Fibroblast of upper back skin (primary cell): Measurements from ENCODE around the gene MLEC.
A peak's percentile ranks its signal among the peaks of the same experiment; 100 is the strongest.
"Not testable (repeated sequence)": the region's sequence is repeated elsewhere in the genome, so short reads cannot be mapped to it uniquely, and the experiment has no call there.

ENCODE experiments used
- DNase-seq: peaks from one replicate; pipeline ENCODE4 v3.0.0-alpha.2; 2013

Gene MLEC

GRCh38 chr12:120666571-120667390 lies 20.2 kb upstream of the MLEC start:
- no peak for DNase-seq

DNA sequence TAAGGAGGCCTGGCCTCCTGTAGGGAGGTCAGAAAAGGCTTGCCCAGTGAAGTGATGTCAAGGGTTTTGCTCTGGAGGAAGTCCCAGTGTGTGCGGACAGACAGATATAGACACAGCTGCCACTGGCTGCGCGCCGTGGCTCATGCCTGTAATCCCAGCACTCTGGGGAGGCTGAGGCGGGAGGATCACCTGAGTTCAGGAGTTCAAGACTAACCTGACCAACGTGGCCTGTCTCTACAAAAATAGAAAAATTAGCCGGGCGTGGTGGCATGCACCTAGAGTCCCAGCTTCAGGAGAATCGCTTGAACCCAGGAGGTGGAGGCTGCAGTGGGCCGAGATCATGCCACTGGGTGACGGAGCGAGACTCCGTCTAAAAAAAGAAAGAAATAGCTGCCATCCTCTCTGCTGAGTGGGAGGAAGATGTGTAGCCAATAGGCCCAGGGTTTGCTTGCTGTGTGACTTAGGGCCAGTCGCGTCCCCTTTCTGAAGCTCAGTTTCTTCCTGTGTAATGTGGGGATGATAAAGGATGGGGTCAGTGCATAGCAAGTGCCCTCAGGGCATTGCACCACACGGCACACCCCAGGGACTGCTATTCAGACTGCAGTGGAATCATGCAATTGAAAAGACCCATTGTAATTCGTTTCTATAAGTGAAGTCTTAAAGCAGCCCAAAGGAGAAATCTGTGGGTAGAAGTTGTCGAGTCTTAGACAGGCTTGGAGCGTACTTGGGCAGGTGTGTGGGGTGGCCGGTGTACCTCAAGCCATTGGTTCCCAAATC lies 18.7 kb upstream of the MLEC start:
- DNase-seq: no peak

- no peak for DNase-seq
These were observed 17.8 kb upstream of the MLEC start for GRCh38 chr12:120668868-120669840.

- DNase-seq: not testable (repeated sequence)
These were observed 16.7 kb upstream of the MLEC start for GRCh38 chr12:120670237-120670636.

GRCh38 chr12:120670667-120671066 lies 16.3 kb upstream of the MLEC start:
- DNase-seq: no peak

- DNase-seq: no peak
These were observed 12.8 kb upstream of the MLEC start for GRCh38 chr12:120674097-120674636.

- DNase-seq: peak; percentile 18
These were observed 9.0 kb upstream of the MLEC start for GRCh38 chr12:120677765-120678473.

- DNase-seq: peak; percentile 12
These were observed 8.4 kb upstream of the MLEC start for GRCh38 chr12:120678572-120678971.

GRCh38 chr12:120680165-120680738 lies 6.7 kb upstream of the MLEC start:
- DNase-seq: no peak

- no peak for DNase-seq
These were observed 2.4 kb upstream of the MLEC start for GRCh38 chr12:120684523-120684932.

GRCh38 chr12:120685522-120685921 lies 1.4 kb upstream of the MLEC start:
- DNase-seq: no peak

- DNase-seq: peak; percentile 98
These were observed 729 bp upstream of the MLEC start for GRCh38 chr12:120686151-120686689.

- no peak for DNase-seq
These were observed 785 bp downstream of the MLEC start for GRCh38 chr12:120687578-120688289.

DNA sequence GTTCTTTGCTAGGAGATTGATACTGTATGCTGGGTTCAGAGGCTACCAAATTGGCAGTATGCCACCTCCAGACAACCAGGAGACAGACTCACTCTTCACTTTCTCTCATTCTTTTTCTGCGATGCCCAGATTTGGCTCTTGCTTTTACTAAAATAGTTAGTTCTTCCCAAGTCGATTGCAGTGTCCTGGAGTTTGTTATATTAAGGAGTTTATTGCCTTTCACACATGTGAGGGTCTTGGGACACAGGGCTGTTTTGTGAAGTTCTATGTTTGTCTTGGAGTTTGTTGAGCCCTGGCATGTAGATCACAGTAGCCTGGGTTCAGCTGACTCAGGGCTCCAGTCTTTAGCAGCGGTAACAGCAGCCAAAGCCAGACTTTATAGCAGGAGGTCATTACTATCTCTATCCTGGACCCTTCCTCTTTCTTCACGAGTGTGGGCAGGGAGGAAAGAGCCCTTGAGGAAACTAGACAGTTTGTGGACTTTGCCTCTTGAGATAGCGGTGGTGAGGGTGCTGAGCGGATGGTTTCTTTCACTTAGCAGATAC lies 1.6 kb downstream of the MLEC start:
- DNase-seq: peak; percentile 18

- no peak for DNase-seq
These were observed 2.6 kb downstream of the MLEC start for GRCh38 chr12:120689397-120690082.

GRCh38 chr12:120690083-120690450 lies 3.1 kb downstream of the MLEC start:
- DNase-seq: no peak

DNA sequence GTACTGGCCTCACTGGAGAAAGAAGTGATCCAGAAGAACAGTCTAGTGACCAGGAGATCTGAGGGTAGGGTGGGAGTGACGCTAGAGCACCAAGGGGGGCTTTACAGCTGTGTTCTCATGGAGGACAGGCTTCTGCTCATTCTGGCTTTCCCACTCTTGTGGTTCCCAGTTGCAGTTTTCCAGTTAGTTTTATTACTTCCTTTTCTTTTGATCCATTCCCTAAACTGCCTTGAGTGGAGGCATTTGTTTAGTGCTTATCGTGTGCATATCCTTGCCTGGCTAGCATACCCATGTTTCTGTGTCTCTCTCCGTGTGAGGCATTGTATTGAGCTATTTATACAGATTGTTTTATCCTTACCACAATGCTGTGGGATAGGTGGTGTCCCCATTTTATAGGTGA lies 4.0 kb downstream of the MLEC start:
- DNase-seq: no peak

DNA sequence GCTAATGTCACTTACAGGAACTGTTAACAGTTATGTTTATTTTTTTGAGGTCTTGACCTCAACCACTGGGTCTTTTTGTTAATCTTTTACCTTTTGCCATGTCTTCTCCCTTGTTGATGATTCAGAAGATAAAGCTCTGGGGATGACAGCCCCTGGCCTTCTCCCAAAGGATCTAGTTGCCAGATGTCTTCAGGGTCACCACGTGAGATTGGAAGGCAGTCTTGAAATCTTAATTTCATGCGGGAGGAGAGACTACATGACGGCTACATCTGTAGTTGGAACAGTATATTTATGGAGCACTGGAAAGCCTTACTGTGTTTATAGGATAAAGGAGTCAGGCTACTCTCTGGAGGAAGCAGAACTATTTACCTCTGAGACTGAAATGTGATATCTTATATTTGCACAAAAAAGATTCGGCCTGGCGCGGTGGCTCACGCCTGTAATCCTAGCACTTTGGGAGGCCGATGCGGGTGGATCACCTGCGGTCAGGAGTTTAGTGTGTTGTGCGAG lies 5.6 kb downstream of the MLEC start:
- peak; percentile 41 for DNase-seq

- DNase-seq: no peak
These were observed 6.9 kb downstream of the MLEC start for GRCh38 chr12:120693848-120694247.

DNA sequence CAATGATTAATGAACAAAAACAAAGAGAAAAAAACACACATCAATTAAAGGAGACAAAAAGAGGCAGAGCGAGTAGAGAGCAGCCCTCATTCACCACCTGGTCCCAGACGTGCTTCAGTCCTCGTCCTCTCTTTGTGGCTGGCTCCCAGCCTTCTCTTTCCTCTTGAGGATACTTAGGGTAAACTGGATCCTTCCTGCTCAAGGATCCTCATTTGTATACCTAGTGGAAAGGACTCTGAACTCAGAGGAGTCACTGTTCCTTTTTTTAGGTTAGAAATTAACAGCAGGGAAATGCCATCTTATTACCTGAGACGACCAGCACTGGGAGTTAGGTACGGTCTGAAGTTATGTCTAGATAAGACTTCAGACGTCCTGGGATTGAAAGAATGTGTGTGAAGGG lies 9.7 kb downstream of the MLEC start:
- no peak for DNase-seq
